HEK293 (cell line): ENCODE measurements around the gene NRTN.

Experiments used
- CTCF ChIA-PET: fragments of 350-600 bp; formaldehyde crosslinking; extraction: SDS; loops from one replicate; lab custom pipeline; 2021; ENCODE audit warnings: antibody characterized with exemption; lab: Yijun Ruan, JAX
- POLR2A ChIA-PET: fragments of 300-600 bp; formaldehyde crosslinking; extraction: SDS; loops from one replicate; lab custom pipeline; 2020; ENCODE audit warnings: antibody characterized with exemption, inconsistent platforms; lab: Yijun Ruan, JAX
- H3K27ac ChIP-seq: fragments of 200-500 bp; sonication (Bioruptor generic); 2 replicates; pipeline ENCODE4 v1.5.1; 2014; ENCODE audit warnings: low read depth, low read length, control low read depth, inconsistent platforms; ENCODE audit errors: extremely low read depth
- H3K36me3 ChIP-seq, 2 experiments: fragments of 200-500 bp in 1 of 2; sonication (Bioruptor generic) in 1 of 2; 1 replicate in 1 of 2; 2 replicates in 1 of 2; pipeline ENCODE4 v1.5.1; 2014 to 2017; ENCODE audit warnings: inconsistent platforms in 2 of 2, low read length in 2 of 2; ENCODE audit not compliant: control insufficient read depth in 2 of 2, insufficient read depth in 1 of 2
- H3K4me1 ChIP-seq: fragments of 200-500 bp; sonication (Bioruptor generic); 2 replicates; pipeline ENCODE4 v1.5.1; 2014; ENCODE audit warnings: mild to moderate bottlenecking, low read length, inconsistent platforms; ENCODE audit not compliant: control insufficient read depth, insufficient read depth
- H3K4me3 ChIP-seq: 2 replicates; pipeline ENCODE4 v1.5.1; 2011; ENCODE audit warnings: low read depth, mild to moderate bottlenecking, control low read depth, low read length, moderate library complexity
- H3K9me3 ChIP-seq: fragments of 200-500 bp; sonication (Bioruptor generic); 2 replicates; pipeline ENCODE4 v1.5.1; 2014; ENCODE audit warnings: low read depth, low read length, inconsistent platforms; ENCODE audit not compliant: control insufficient read depth, insufficient read depth
- HOXA7 ChIP-seq: sonication (generic); formaldehyde crosslinking; IDR thresholded peaks from 2 replicates; pipeline ENCODE4 v1.8.1; 2022; ENCODE audit warnings: missing genetic modification reagents, borderline replicate concordance
- KLF10 ChIP-seq: fragments of 450-650 bp; IDR thresholded peaks from 2 replicates; pipeline ENCODE4 v1.5.1; 2018; ENCODE audit warnings: missing biosample characterization, mild to moderate bottlenecking, missing genetic modification characterization
- MYNN ChIP-seq: fragments of 450-650 bp; formaldehyde crosslinking; IDR thresholded peaks from 2 replicates; pipeline ENCODE4 v1.5.1; 2016; ENCODE audit warnings: missing biosample characterization, missing genetic modification characterization, borderline replicate concordance
- PRDM1 ChIP-seq: fragments of 450-650 bp; formaldehyde crosslinking; IDR thresholded peaks from 2 replicates; pipeline ENCODE4; 2016; ENCODE audit warnings: missing biosample characterization, missing genetic modification characterization
- PRDM6 ChIP-seq: fragments of 450-650 bp; formaldehyde crosslinking; IDR thresholded peaks from 2 replicates; pipeline ENCODE4 v1.5.1; 2017; ENCODE audit warnings: missing biosample characterization, missing genetic modification characterization
- REPIN1 ChIP-seq: fragments of 450-650 bp; formaldehyde crosslinking; IDR thresholded peaks from 2 replicates; pipeline ENCODE4 v1.5.1; 2017; ENCODE audit warnings: missing biosample characterization, missing genetic modification characterization, low read depth
- WT1 ChIP-seq: fragments of 450-650 bp; formaldehyde crosslinking; IDR thresholded peaks from 2 replicates; pipeline ENCODE4 v1.5.1; 2016; ENCODE audit warnings: missing biosample characterization, missing genetic modification characterization
- ZNF16 ChIP-seq: fragments of 450-650 bp; formaldehyde crosslinking; IDR thresholded peaks from 2 replicates; pipeline ENCODE4 v1.5.1; 2016; ENCODE audit warnings: low read depth, missing biosample characterization, missing genetic modification characterization
- ZNF174 ChIP-seq: fragments of 450-650 bp; formaldehyde crosslinking; IDR thresholded peaks from 2 replicates; pipeline ENCODE4 v1.5.0; 2017; ENCODE audit warnings: missing biosample characterization, mild to moderate bottlenecking, missing genetic modification characterization
- ZNF274 ChIP-seq, 2 experiments: fragments of 200-500 bp in 1 of 2; fragments of 450-650 bp in 1 of 2; sonication (Bioruptor generic) in 1 of 2; formaldehyde crosslinking in 1 of 2; IDR thresholded peaks; 2 replicates each; pipeline versions ENCODE4 v1.5.1 to v1.6.1; 2014 to 2016; ENCODE audit warnings: borderline replicate concordance in 1 of 2, inconsistent platforms in 1 of 2, low read length in 1 of 2, missing biosample characterization in 1 of 2, missing genetic modification characterization in 1 of 2
- ZNF341 ChIP-seq: fragments of 450-650 bp; formaldehyde crosslinking; IDR thresholded peaks from 2 replicates; pipeline ENCODE4; 2016; ENCODE audit warnings: low read depth, missing biosample characterization, missing genetic modification characterization
- ZNF391 ChIP-seq: fragments of 450-650 bp; formaldehyde crosslinking; IDR thresholded peaks from 2 replicates; pipeline ENCODE4 v1.5.1; 2016; ENCODE audit warnings: low read depth, missing biosample characterization, missing genetic modification characterization, borderline replicate concordance
- ZNF416 ChIP-seq: fragments of 450-650 bp; formaldehyde crosslinking; IDR thresholded peaks from 2 replicates; pipeline ENCODE4 v1.5.1; 2016; ENCODE audit warnings: missing biosample characterization, missing genetic modification characterization
- ZNF514 ChIP-seq: fragments of 450-650 bp; formaldehyde crosslinking; IDR thresholded peaks from 2 replicates; pipeline ENCODE4 v1.5.1; 2016; ENCODE audit warnings: missing biosample characterization, missing genetic modification characterization
- ZNF558 ChIP-seq: fragments of 450-650 bp; formaldehyde crosslinking; IDR thresholded peaks from 2 replicates; pipeline ENCODE4 v1.5.1; 2016; ENCODE audit warnings: missing biosample characterization, missing genetic modification characterization
- ZNF560 ChIP-seq: fragments of 450-650 bp; formaldehyde crosslinking; IDR thresholded peaks from 2 replicates; pipeline ENCODE4 v1.5.1; 2017; ENCODE audit warnings: missing biosample characterization, missing genetic modification characterization, borderline replicate concordance
- ZNF580 ChIP-seq: fragments of 450-650 bp; formaldehyde crosslinking; IDR thresholded peaks from 2 replicates; pipeline ENCODE4 v1.5.1; 2016; ENCODE audit warnings: missing biosample characterization, missing genetic modification characterization
- ZNF623 ChIP-seq: fragments of 450-650 bp; formaldehyde crosslinking; IDR thresholded peaks from 2 replicates; pipeline ENCODE4 v1.5.1; 2016; ENCODE audit warnings: missing biosample characterization, missing genetic modification characterization
- ZNF658 ChIP-seq: fragments of 450-650 bp; formaldehyde crosslinking; IDR thresholded peaks from 2 replicates; pipeline ENCODE4; 2016; ENCODE audit warnings: missing biosample characterization, missing genetic modification characterization
- ZNF701 ChIP-seq: fragments of 450-650 bp; formaldehyde crosslinking; IDR thresholded peaks from 2 replicates; pipeline ENCODE4 v1.5.1; 2016; ENCODE audit warnings: missing biosample characterization, missing genetic modification characterization
- ZNF707 ChIP-seq: fragments of 450-650 bp; formaldehyde crosslinking; IDR thresholded peaks from 2 replicates; pipeline ENCODE4 v1.5.1; 2016; ENCODE audit warnings: missing biosample characterization, missing genetic modification characterization
- ZNF785 ChIP-seq: fragments of 450-650 bp; formaldehyde crosslinking; IDR thresholded peaks from 2 replicates; pipeline ENCODE4 v1.5.1; 2016; ENCODE audit warnings: missing biosample characterization, missing genetic modification characterization
- ZNF792 ChIP-seq: fragments of 450-650 bp; formaldehyde crosslinking; IDR thresholded peaks from 2 replicates; pipeline ENCODE4 v1.5.1; 2016; ENCODE audit warnings: missing biosample characterization, missing genetic modification characterization
- TF ChIP-seq, protein P1 (sequence below): fragments of 450-650 bp; formaldehyde crosslinking; IDR thresholded peaks from 2 replicates; pipeline ENCODE4 v1.5.1; 2016; ENCODE audit warnings: missing biosample characterization, missing genetic modification characterization
- TF ChIP-seq, protein P2 (sequence below): fragments of 450-650 bp; formaldehyde crosslinking; IDR thresholded peaks from 2 replicates; pipeline ENCODE4 v1.5.1; 2016; ENCODE audit warnings: missing biosample characterization, missing genetic modification characterization
- TF ChIP-seq, protein P3 (sequence below): IDR thresholded peaks from 2 replicates; pipeline ENCODE4 v1.6.1; 2011; ENCODE audit warnings: mild to moderate bottlenecking, low read depth, low read length, borderline replicate concordance

NRTN gene

DNA sequence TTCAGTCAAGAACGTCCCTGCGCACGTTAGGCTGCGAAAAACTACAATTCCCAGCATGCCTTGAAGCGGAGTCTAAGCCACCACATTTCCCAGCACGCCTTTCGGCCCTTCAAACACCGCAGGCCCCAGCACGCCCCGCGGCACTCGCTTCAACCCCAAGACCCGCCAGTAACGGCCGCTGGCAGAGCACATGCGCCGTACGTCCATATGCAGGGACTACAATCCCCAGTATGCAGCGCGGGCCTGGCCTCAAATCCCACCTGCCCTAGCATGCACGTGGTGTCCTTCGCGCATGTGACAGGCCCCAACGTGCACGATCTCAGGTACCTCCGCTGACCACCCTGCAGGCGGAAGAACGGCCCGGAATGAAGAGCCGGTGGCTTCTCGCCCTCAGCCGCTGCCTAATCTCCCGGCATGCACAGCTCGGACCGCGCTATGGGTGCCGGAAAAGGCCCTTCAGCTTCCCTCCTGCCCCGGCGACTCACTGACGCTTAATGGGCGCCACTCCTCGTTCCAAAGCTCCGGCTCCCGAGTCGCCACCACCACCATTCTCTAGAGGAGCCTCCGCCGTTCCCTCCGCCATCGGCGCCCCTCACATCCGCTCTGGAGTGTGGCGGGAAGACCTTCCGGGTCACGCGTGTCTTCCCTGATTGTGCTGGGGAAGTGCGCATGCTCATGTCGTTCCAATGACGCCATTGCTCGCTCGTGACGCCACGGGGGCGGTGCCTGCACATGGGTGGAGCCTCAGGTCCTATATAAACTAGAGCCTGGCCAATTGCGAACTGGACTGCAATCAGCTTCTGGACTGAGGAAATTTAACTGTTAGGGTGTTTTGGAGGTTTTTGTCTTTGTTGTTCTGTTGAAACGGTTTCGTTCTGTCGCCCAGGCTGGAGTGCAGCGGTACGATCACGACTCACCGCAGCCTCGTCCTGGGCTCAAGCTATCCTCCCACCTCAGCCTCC lies 14.0 kb upstream of the NRTN start, which contains the start of gene DUS3L (continued):
- no peak for TF ChIP-seq ZNF274 (IDR thresholded peaks at IDR 0.05; ENCODE audit: low read length)
- TF ChIP-seq ZNF274 (tag by site-specific recombination; IDR thresholded peaks at IDR 0.05; ENCODE audit: borderline replicate concordance), result no peak
- TF ChIP-seq, protein P1, sequence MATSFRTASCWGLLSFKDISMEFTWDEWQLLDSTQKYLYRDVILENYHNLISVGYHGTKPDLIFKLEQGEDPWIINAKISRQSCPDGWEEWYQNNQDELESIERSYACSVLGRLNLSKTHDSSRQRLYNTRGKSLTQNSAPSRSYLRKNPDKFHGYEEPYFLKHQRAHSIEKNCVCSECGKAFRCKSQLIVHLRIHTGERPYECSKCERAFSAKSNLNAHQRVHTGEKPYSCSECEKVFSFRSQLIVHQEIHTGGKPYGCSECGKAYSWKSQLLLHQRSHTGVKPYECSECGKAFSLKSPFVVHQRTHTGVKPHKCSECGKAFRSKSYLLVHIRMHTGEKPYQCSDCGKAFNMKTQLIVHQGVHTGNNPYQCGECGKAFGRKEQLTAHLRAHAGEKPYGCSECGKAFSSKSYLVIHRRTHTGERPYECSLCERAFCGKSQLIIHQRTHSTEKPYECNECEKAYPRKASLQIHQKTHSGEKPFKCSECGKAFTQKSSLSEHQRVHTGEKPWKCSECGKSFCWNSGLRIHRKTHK (tag by site-specific recombination), result no peak
- no peak for TF ChIP-seq REPIN1
- TF ChIP-seq ZNF514, result no peak
- TF ChIP-seq ZNF658 (tag by site-specific recombination), result no peak

DNA sequence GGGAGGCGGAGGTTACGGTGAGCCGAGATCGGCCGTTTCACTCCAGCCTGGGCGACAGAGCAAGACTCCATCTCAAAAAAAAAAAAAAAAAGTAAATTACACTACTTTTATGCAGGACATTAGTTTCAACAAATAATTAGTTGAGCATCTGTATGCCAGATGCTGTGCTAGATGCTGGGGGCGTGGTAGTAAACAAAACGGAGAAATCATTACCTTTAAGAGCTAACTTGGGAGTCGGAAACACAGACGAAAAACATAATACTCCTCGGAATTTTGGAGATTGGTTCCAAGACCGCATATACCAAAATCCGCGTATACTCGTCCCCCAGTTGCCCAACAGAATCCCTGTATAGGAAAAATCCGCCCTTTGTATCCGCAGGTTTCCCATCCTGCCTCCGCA lies 12.6 kb upstream of the NRTN start:
- POLR2A ChIA-PET, result interaction anchor here (1.2 to 2.1 kb wide), 4 partner anchors 9 to 103 kb away, joined by 3 to 8 read pairs (median 6); no protein-coding TSS in a partner anchor
- H3K36me3 ChIP-seq, result peaks cover 5 to 30% of the 10 kb centered on the region in 2 experiments; a peak in 2 of 3 replicates
- no peak for TF ChIP-seq KLF10 (tag by site-specific recombination)
- TF ChIP-seq, protein P2, sequence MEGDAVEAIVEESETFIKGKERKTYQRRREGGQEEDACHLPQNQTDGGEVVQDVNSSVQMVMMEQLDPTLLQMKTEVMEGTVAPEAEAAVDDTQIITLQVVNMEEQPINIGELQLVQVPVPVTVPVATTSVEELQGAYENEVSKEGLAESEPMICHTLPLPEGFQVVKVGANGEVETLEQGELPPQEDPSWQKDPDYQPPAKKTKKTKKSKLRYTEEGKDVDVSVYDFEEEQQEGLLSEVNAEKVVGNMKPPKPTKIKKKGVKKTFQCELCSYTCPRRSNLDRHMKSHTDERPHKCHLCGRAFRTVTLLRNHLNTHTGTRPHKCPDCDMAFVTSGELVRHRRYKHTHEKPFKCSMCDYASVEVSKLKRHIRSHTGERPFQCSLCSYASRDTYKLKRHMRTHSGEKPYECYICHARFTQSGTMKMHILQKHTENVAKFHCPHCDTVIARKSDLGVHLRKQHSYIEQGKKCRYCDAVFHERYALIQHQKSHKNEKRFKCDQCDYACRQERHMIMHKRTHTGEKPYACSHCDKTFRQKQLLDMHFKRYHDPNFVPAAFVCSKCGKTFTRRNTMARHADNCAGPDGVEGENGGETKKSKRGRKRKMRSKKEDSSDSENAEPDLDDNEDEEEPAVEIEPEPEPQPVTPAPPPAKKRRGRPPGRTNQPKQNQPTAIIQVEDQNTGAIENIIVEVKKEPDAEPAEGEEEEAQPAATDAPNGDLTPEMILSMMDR, result no peak
- TF ChIP-seq ZNF558, result 0 out of 2 replicates have a peak, but pooled peaks have one; percentile 15
- TF ChIP-seq ZNF785, result no peak
- TF ChIP-seq, all 188 proteins: peak for 1
- CTCF ChIA-PET, result interaction anchor here (1.4 to 2.8 kb wide), 4 partner anchors 12 to 230 kb away, joined by 4 to 24 read pairs (median 8); partner anchors contain the start of genes NRTN and RPL36
- H3K9me3 ChIP-seq, result no peaks in the 10 kb centered on the region
- no peak overlapping the region for H3K27ac ChIP-seq
- H3K4me3 ChIP-seq, result no peak overlapping the region
- no peaks in the 10 kb centered on the region for H3K4me1 ChIP-seq

DNA sequence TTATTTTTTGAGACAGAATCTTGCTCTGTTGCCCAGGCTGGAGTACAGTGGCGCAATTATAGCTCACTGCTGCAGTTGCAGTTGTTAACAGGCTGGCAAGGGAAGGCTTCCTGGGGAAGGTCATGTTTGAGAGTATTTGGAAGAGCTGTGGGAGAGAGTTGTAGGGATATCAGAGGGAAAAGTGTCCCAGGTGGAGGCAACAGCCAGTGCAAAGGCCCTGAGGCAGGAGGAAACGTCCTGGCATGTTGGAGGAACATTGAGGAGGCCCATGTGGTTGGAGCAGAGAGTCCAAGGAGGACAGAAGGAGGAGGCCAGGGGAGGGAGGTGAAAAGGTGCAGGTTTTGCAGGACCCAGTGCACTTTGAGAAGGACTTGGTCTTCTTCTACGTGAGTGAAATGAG lies 11.7 kb upstream of the NRTN start:
- H3K36me3 ChIP-seq, result peaks cover 5 to 20% of the 10 kb centered on the region in 2 experiments; a peak in 2 of 3 replicates
- no peaks in the 10 kb centered on the region for H3K9me3 ChIP-seq
- no peaks in the 10 kb centered on the region for H3K4me1 ChIP-seq
- ChIA-PET POLR2A (interaction anchor here (0.6 to 2.3 kb wide), 5 partner anchors 11 to 170 kb away, joined by 3 to 8 read pairs (median 5); partner anchors contain the start of genes CATSPERD, LONP1, RPL36 and SAFB), CTCF (interaction anchor here (0.5 to 3.9 kb wide), 10 partner anchors 11 to 174 kb away, joined by 3 to 41 read pairs (median 6); partner anchors contain the start of genes CATSPERD and NRTN)
- no peak overlapping the region for H3K27ac ChIP-seq
- H3K4me3 ChIP-seq, result no peak overlapping the region
- 0 out of 2 replicates have a peak, but pooled peaks have one; percentile 23 for TF ChIP-seq ZNF341 (tag by site-specific recombination)
- no peak for TF ChIP-seq ZNF416 (tag by site-specific recombination)
- TF ChIP-seq ZNF792, result no peak
- TF ChIP-seq PRDM1 (tag by site-specific recombination), result peak; percentile 56
- TF ChIP-seq ZNF623 (tag by site-specific recombination), result peak; percentile 99
- no peak for TF ChIP-seq ZNF16 (tag by site-specific recombination)
- TF ChIP-seq HOXA7 (CRISPR knock-in tag), result no peak
- no peak for TF ChIP-seq MYNN (tag by site-specific recombination)
- no peak for TF ChIP-seq PRDM6 (tag by site-specific recombination)
- no peak for TF ChIP-seq ZNF391 (tag by site-specific recombination)
- no peak for TF ChIP-seq ZNF707 (tag by site-specific recombination)
- no peak for TF ChIP-seq WT1
- no peak for TF ChIP-seq ZNF560
- TF ChIP-seq ZNF174 (tag by site-specific recombination), result no peak
- TF ChIP-seq, protein P3, sequence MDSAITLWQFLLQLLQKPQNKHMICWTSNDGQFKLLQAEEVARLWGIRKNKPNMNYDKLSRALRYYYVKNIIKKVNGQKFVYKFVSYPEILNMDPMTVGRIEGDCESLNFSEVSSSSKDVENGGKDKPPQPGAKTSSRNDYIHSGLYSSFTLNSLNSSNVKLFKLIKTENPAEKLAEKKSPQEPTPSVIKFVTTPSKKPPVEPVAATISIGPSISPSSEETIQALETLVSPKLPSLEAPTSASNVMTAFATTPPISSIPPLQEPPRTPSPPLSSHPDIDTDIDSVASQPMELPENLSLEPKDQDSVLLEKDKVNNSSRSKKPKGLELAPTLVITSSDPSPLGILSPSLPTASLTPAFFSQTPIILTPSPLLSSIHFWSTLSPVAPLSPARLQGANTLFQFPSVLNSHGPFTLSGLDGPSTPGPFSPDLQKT, result no peak
- no peak for TF ChIP-seq ZNF580 (tag by site-specific recombination)
- TF ChIP-seq ZNF701 (tag by site-specific recombination), result no peak
